A549 treated with ZK216348 at 1 μM for 4 hours (cell line): ENCODE data around the gene RSPO1. TPM values are rescaled to one million over a fixed set of nuclear protein-coding genes. Genes with fewer than 3 reads are reported as not detected.

ENCODE experiments used
- total RNA-seq: library from RNA; stranded (reverse); fragments of 200-300 nt; extraction: Qiagen RNA extraction; gene quantifications from 5 replicates; pipeline ENCODE4 v1.2.3, GENCODE V29; 2022; ENCODE audit warnings: low read depth

Gene RSPO1
- 0.09 to 0.13 TPM (median 0.12 TPM) in 4 of 5 replicates, not detected in the other for total RNA-seq

GRCh38 chr1:37634244-37634991 lies at the start of gene RSPO1:
Gene RSPO1 (minus strand): TSS chr1:37634892. CDS start chr1:37629661, 5,231 bp downstream.

GRCh38 chr1:37595440-37596181 lies 39.1 kb downstream of the RSPO1 start, which contains the start of gene GNL2:
Gene GNL2 (minus strand): TSS chr1:37595937. CDS start chr1:37595822, 115 bp downstream.

Other genes starting within 250 kb of the RSPO1 start
- 22.1 to 41.3 TPM (median 32.9 TPM) in 5 replicates for gene ZC3H12A, start 160.3 kb downstream of the RSPO1 start, total RNA-seq
- 39.4 to 56.3 TPM (median 41.9 TPM) in 5 replicates for gene MEAF6, start 120.1 kb downstream of the RSPO1 start, total RNA-seq
- gene SNIP1, start 80.6 kb downstream of the RSPO1 start, total RNA-seq = 8.3 to 13.6 TPM (median 10.8 TPM) in 5 replicates
- 0.30 TPM in 1 of 5 replicates, not detected in the others for gene DNALI1, start 78.0 kb downstream of the RSPO1 start, total RNA-seq
- 50.4 to 74.7 TPM (median 58.2 TPM) in 5 replicates for gene GNL2, start 39.0 kb downstream of the RSPO1 start, total RNA-seq
- gene CDCA8, start 57.6 kb upstream of the RSPO1 start, total RNA-seq = 44.6 to 52.4 TPM (median 46.6 TPM) in 5 replicates
- gene EPHA10, start 130.2 kb upstream of the RSPO1 start, total RNA-seq = 0.69 to 1.7 TPM (median 0.75 TPM) in 5 replicates
- 20.8 to 26.9 TPM (median 25.3 TPM) in 5 replicates for gene MANEAL, start 159.0 kb upstream of the RSPO1 start, total RNA-seq
- 27.5 to 61.5 TPM (median 56.0 TPM) in 5 replicates for gene C1orf122, start 172.9 kb upstream of the RSPO1 start, total RNA-seq
- gene YRDC, start 173.3 kb upstream of the RSPO1 start, total RNA-seq = 14.0 to 22.5 TPM (median 18.1 TPM) in 5 replicates
- gene MTF1, start 224.7 kb upstream of the RSPO1 start, total RNA-seq = 3.4 to 5.4 TPM (median 4.4 TPM) in 5 replicates